Measurements from ENCODE around the gene NPY4R.
"Not testable (repeated sequence)": the region's sequence is repeated elsewhere in the genome, so short reads cannot be mapped to it uniquely, and the experiment has no call there.

NPY4R gene

GRCh38 chr10:46419570-46420379 is 46.0 kb downstream of the NPY4R start:
- not testable (repeated sequence) for DNase-seq (ENCODE audit: low read depth); H3K4me3 ChIP-seq (replicated peaks; ENCODE audit: low read depth, low read length)

GRCh38 chr10:46418283-46418682 is 47.5 kb downstream of the NPY4R start:
- not testable (repeated sequence) for H3K4me3 ChIP-seq (replicated peaks; ENCODE audit: low read depth, low read length); DNase-seq (ENCODE audit: low read depth)

GRCh38 chr10:46415291-46415690 is 50.5 kb downstream of the NPY4R start:
- H3K4me3 ChIP-seq (replicated peaks; ENCODE audit: low read depth, low read length); DNase-seq (ENCODE audit: low read depth): not testable (repeated sequence)

GRCh38 chr10:46412665-46413064 is 53.1 kb downstream of the NPY4R start:
- not testable (repeated sequence) for H3K4me3 ChIP-seq (replicated peaks; ENCODE audit: low read depth, low read length); DNase-seq (ENCODE audit: low read depth)

- not testable (repeated sequence) for DNase-seq (ENCODE audit: low read depth); H3K4me3 ChIP-seq (replicated peaks; ENCODE audit: low read depth, low read length)
Measured at GRCh38 chr10:46411123-46411522, 54.6 kb downstream of the NPY4R start.
